K562 (cell line): Measurements from ENCODE around the gene MBLAC2. TPM values are rescaled to one million over a fixed set of nuclear protein-coding genes. Genes with fewer than 3 reads are reported as not detected.

Source experiments
- MCM2 ChIP-seq: fragments of 450-650 bp; IDR thresholded peaks from 2 replicates; pipeline ENCODE4 v1.6.1; 2017; ENCODE audit warnings: low read depth, mild to moderate bottlenecking
- RAD51 ChIP-seq: fragments of 450-650 bp; IDR thresholded peaks from 2 replicates; pipeline ENCODE4 v1.7.1; 2016; ENCODE audit warnings: low read depth, mild to moderate bottlenecking, borderline replicate concordance
- TEAD4 ChIP-seq, 2 experiments: sonication (generic) in 1 of 2; formaldehyde crosslinking in 1 of 2; IDR thresholded peaks; 2 replicates each; pipeline versions ENCODE4 v1.6.1 to v1.8.0; 2012 to 2022; ENCODE audit warnings: borderline replicate concordance in 1 of 2, inconsistent platforms in 1 of 2, low read length in 1 of 2, mild to moderate bottlenecking in 1 of 2, missing genetic modification reagents in 1 of 2
- TGIF2 ChIP-seq: sonication (generic); formaldehyde crosslinking; IDR thresholded peaks from 2 replicates; pipeline ENCODE4 v1.8.1; 2022; ENCODE audit warnings: mild to moderate bottlenecking, missing genetic modification reagents, moderate library complexity
- ZNF212 ChIP-seq: fragments of 450-650 bp; formaldehyde crosslinking; IDR thresholded peaks from 2 replicates; pipeline ENCODE4 v1.4.0; 2020; ENCODE audit warnings: mild to moderate bottlenecking
- ZNF224 ChIP-seq: sonication (generic); formaldehyde crosslinking; IDR thresholded peaks from 2 replicates; pipeline ENCODE4 v1.8.0; 2022; ENCODE audit warnings: mild to moderate bottlenecking, missing genetic modification reagents
- polyA plus RNA-seq, 8 experiments: library from polyadenylated mRNA; depleted of rRNA in 4 of 8; stranded (reverse) in 5 of 8; unstranded in 3 of 8; fragments of >200 nt; fragmentation: Nextera tagmentation in 2 of 8; fragmentation: Illumina TruSeq in 1 of 8; extraction: Ambion mirVana in 2 of 8; extraction: Trizol in 1 of 8; gene quantifications; 2 replicates each; pipeline versions ENCODE4 v1.2.1 to v1.2.3, GENCODE V29; 2011 to 2014; ENCODE audit warnings: inconsistent platforms in 1 of 8, missing spikeins in 1 of 8
- total RNA-seq, 7 experiments: library from RNA; depleted of rRNA in 6 of 7; stranded (reverse); fragments of >200 nt in 6 of 7; fragmentation: Illumina TruSeq in 2 of 7; extraction: Trizol in 2 of 7; gene quantifications; 2 replicates each; pipeline versions ENCODE4 v1.2.1 to v1.2.3, GENCODE V29; 2011 to 2021; ENCODE audit warnings: low replicate concordance in 1 of 7
- TF ChIP-seq, protein P1 (sequence below), 2 experiments: fragments of 450-650 bp; conservative IDR thresholded peaks; 2 replicates each; pipeline ENCODE4 v1.6.1; 2017; ENCODE audit warnings: mild to moderate bottlenecking in 2 of 2, moderate library complexity in 2 of 2
- TF ChIP-seq, protein P2 (sequence below): fragments of 450-650 bp; formaldehyde crosslinking; IDR thresholded peaks from 2 replicates; pipeline ENCODE4 v1.4.0; 2020; ENCODE audit warnings: mild to moderate bottlenecking, moderate library complexity
- TF ChIP-seq, protein P3 (sequence below): fragments of 250-450 bp; sonication (Bioruptor Pico); IDR thresholded peaks from 2 replicates; pipeline ENCODE4 v1.5.0; 2021; ENCODE audit warnings: mild to moderate bottlenecking, borderline replicate concordance
- TF ChIP-seq, protein P4 (sequence below): fragments of 450-650 bp; formaldehyde crosslinking; conservative IDR thresholded peaks from 2 replicates; pipeline ENCODE4 v1.4.0; 2022; ENCODE audit warnings: mild to moderate bottlenecking, missing genetic modification characterization
- TF ChIP-seq, protein P5 (sequence below): fragments of 250-450 bp; sonication (Bioruptor Pico); IDR thresholded peaks from 2 replicates; pipeline ENCODE4 v1.4.0; 2020; ENCODE audit warnings: mild to moderate bottlenecking, moderate library complexity
- TF ChIP-seq, protein P6 (sequence below), 2 experiments: fragments of 150-350 bp in 1 of 2; IDR thresholded peaks; 2 replicates each; pipeline ENCODE4 v1.6.1; 2012 to 2016; ENCODE audit warnings: low read depth in 2 of 2, low read length in 2 of 2, mild to moderate bottlenecking in 1 of 2, moderate library complexity in 1 of 2

Gene MBLAC2
- total and polyA plus RNA-seq, 9 of the 15 experiments (the other 6 are each of a cell fraction or from before 2014, with no cell fraction given): 2.4 to 13.1 (median 10.3) TPM

DNA sequence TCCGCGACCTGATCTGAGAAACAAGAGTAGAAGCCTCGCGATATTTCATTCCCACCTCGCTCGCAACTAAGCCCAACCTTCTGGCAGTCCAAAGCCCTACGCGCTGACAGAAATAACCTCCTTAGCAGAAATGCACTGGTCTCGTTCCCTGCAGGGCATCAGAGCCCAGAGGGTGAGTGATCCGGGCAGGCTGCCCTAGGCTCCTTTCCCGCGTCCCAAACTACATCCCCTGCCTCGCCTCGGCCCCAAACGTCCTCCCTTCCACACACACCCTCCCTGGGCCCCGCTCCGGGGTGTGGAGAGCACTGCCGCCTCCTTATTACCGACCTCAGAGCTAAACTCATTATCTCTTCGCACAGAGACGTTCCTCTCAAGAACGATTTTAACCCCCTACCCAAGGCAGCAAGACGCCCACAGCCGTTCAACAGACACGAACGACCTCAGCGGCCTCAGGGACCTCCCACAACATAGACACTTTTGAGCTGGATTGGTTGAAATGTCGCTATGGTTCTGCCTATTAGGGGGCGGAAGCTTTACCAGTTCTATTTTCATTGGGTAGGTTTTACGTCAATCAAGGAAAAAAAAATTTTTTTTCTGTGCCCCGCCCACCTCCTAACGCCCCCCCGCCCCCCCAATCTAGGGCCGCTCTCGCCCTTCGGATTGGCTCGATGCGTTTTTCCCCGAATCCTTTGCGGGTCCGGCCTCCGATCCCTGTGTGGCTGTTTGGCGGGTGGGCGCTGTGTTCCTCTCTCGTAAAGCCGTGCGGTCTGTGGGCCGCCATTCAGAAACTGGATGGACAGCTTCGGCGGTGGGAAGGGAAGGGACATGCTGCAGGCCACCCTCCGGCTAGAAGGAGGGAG is 65.0 kb downstream of the MBLAC2 start, which contains the start of gene CETN3 (continued):
- TF ChIP-seq, protein P1, sequence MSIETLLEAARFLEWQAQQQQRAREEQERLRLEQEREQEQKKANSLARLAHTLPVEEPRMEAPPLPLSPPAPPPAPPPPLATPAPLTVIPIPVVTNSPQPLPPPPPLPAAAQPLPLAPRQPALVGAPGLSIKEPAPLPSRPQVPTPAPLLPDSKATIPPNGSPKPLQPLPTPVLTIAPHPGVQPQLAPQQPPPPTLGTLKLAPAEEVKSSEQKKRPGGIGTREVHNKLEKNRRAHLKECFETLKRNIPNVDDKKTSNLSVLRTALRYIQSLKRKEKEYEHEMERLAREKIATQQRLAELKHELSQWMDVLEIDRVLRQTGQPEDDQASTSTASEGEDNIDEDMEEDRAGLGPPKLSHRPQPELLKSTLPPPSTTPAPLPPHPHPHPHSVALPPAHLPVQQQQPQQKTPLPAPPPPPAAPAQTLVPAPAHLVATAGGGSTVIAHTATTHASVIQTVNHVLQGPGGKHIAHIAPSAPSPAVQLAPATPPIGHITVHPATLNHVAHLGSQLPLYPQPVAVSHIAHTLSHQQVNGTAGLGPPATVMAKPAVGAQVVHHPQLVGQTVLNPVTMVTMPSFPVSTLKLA (conservative IDR thresholded peaks at IDR 0.05): peak; percentile 59 to 70; a peak in 1 of 4 replicates
- TF ChIP-seq, protein P2, sequence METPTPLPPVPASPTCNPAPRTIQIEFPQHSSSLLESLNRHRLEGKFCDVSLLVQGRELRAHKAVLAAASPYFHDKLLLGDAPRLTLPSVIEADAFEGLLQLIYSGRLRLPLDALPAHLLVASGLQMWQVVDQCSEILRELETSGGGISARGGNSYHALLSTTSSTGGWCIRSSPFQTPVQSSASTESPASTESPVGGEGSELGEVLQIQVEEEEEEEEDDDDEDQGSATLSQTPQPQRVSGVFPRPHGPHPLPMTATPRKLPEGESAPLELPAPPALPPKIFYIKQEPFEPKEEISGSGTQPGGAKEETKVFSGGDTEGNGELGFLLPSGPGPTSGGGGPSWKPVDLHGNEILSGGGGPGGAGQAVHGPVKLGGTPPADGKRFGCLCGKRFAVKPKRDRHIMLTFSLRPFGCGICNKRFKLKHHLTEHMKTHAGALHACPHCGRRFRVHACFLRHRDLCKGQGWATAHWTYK (CRISPR knock-in tag): peak; percentile 46; the same call in 1 of the 2 replicates
- TF ChIP-seq, protein P3, sequence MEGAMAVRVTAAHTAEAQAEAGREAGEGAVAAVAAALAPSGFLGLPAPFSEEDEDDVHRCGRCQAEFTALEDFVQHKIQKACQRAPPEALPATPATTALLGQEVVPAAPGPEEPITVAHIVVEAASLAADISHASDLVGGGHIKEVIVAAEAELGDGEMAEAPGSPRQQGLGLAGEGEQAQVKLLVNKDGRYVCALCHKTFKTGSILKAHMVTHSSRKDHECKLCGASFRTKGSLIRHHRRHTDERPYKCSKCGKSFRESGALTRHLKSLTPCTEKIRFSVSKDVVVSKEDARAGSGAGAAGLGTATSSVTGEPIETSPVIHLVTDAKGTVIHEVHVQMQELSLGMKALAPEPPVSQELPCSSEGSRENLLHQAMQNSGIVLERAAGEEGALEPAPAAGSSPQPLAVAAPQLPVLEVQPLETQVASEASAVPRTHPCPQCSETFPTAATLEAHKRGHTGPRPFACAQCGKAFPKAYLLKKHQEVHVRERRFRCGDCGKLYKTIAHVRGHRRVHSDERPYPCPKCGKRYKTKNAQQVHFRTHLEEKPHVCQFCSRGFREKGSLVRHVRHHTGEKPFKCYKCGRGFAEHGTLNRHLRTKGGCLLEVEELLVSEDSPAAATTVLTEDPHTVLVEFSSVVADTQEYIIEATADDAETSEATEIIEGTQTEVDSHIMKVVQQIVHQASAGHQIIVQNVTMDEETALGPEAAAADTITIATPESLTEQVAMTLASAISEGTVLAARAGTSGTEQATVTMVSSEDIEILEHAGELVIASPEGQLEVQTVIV: no peak
- TF ChIP-seq, protein P4, sequence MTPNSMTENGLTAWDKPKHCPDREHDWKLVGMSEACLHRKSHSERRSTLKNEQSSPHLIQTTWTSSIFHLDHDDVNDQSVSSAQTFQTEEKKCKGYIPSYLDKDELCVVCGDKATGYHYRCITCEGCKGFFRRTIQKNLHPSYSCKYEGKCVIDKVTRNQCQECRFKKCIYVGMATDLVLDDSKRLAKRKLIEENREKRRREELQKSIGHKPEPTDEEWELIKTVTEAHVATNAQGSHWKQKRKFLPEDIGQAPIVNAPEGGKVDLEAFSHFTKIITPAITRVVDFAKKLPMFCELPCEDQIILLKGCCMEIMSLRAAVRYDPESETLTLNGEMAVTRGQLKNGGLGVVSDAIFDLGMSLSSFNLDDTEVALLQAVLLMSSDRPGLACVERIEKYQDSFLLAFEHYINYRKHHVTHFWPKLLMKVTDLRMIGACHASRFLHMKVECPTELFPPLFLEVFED (CRISPR knock-in tag): peak; percentile 92
- TF ChIP-seq ZNF212 (CRISPR knock-in tag) (no peak), RAD51 (no peak; the same call in 1 of the 2 replicates), MCM2 (no peak), ZNF224 (CRISPR knock-in tag) (no peak), TGIF2 (CRISPR knock-in tag) (0 out of 2 replicates have a peak, but pooled peaks have one; percentile 57), TEAD4 (IDR thresholded peaks at IDR 0.05; ENCODE audit: low read length) (peak; percentile 57), TEAD4 (CRISPR knock-in tag; IDR thresholded peaks at IDR 0.05; ENCODE audit: borderline replicate concordance) (0 out of 2 replicates have a peak, but pooled peaks have one; percentile 22)
- TF ChIP-seq, protein P5, sequence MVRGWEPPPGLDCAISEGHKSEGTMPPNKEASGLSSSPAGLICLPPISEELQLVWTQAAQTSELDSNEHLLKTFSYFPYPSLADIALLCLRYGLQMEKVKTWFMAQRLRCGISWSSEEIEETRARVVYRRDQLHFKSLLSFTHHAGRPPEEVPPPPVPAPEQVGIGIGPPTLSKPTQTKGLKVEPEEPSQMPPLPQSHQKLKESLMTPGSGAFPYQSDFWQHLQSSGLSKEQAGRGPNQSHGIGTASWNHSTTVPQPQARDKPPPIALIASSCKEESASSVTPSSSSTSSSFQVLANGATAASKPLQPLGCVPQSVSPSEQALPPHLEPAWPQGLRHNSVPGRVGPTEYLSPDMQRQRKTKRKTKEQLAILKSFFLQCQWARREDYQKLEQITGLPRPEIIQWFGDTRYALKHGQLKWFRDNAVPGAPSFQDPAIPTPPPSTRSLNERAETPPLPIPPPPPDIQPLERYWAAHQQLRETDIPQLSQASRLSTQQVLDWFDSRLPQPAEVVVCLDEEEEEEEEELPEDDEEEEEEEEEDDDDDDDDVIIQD: no peak
- TF ChIP-seq, protein P6, sequence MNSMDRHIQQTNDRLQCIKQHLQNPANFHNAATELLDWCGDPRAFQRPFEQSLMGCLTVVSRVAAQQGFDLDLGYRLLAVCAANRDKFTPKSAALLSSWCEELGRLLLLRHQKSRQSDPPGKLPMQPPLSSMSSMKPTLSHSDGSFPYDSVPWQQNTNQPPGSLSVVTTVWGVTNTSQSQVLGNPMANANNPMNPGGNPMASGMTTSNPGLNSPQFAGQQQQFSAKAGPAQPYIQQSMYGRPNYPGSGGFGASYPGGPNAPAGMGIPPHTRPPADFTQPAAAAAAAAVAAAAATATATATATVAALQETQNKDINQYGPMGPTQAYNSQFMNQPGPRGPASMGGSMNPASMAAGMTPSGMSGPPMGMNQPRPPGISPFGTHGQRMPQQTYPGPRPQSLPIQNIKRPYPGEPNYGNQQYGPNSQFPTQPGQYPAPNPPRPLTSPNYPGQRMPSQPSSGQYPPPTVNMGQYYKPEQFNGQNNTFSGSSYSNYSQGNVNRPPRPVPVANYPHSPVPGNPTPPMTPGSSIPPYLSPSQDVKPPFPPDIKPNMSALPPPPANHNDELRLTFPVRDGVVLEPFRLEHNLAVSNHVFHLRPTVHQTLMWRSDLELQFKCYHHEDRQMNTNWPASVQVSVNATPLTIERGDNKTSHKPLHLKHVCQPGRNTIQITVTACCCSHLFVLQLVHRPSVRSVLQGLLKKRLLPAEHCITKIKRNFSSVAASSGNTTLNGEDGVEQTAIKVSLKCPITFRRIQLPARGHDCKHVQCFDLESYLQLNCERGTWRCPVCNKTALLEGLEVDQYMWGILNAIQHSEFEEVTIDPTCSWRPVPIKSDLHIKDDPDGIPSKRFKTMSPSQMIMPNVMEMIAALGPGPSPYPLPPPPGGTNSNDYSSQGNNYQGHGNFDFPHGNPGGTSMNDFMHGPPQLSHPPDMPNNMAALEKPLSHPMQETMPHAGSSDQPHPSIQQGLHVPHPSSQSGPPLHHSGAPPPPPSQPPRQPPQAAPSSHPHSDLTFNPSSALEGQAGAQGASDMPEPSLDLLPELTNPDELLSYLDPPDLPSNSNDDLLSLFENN (IDR thresholded peaks at IDR 0.05; ENCODE audit: low read depth in 2 of 2, low read length in 2 of 2): peak in 1 of 2 experiments; percentile 82; a peak in 2 of 4 replicates
